OCI-LY1 (cell line): ENCODE data around the gene DIP2A.

Experiments
- CTCF ChIP-seq: fragments of 200-600 bp; sonication (generic), shearing (Covaris generic); IDR thresholded peaks from 2 replicates; pipeline ENCODE4 v1.5.1; 2017; ENCODE audit warnings: mild to moderate bottlenecking, antibody characterized with exemption, low read length, moderate library complexity, mixed read lengths
- EZH2 ChIP-seq: fragments of 200-600 bp; sonication (generic), shearing (Covaris generic); IDR thresholded peaks from 2 replicates; pipeline ENCODE4 v1.8.0; 2017; ENCODE audit warnings: borderline replicate concordance, mixed run types, mild to moderate bottlenecking, antibody characterized with exemption, low read length, moderate library complexity, mixed read lengths

- TF ChIP-seq CTCF (no peak), EZH2 (no peak)
Observed at GRCh38 chr21:46482846-46483231, 24.1 kb downstream of the DIP2A start.
